Measurements from ENCODE around the gene DEXI. TPM values are rescaled to one million over a fixed set of nuclear protein-coding genes. Genes with fewer than 3 reads are reported as not detected.

The DEXI gene
- total and polyA plus RNA-seq, 9 of the 15 experiments (the other 6 are each of a cell fraction or from before 2014, with no cell fraction given) = 2.9 to 40.1 (median 22.0) TPM

GRCh38 chr16:10965440-10966061, 23.3 kb upstream of the DEXI start (continued):
- TF ChIP-seq VEZF1 (CRISPR knock-in tag; IDR thresholded peaks at IDR 0.05) = no peak
- TF ChIP-seq GATAD2A (IDR thresholded peaks at IDR 0.05) = no peak
- TF ChIP-seq EP400 (IDR thresholded peaks at IDR 0.05) = no peak
- TF ChIP-seq CHD2 (IDR thresholded peaks at IDR 0.05; ENCODE audit: low read depth, low read length) = no peak

GRCh38 chr16:10964891-10965326, 22.6 kb upstream of the DEXI start:
- CTCF ChIA-PET (ENCODE audit: low intra/inter-chr PET ratio) = interaction anchor here (1.0 to 1.8 kb wide), 3 partner anchors 11 to 391 kb away, joined by 3 to 8 read pairs (median 3); partner anchors contain the start of gene SOCS1
- H3K27me3 ChIP-seq (ENCODE audit: control insufficient read depth in 2 of 2, insufficient read depth in 2 of 2, low read length in 2 of 2) = no peaks in the 10 kb centered on the region
- H3K79me2 ChIP-seq (ENCODE audit: control insufficient read depth, insufficient read depth, low read length) = peaks cover 3% of the 10 kb centered on the region; the same call in 2 of the 3 replicates
- peaks cover 52% of the 10 kb centered on the region for H3K36me3 ChIP-seq (ENCODE audit: control insufficient read depth, insufficient read depth, low read length)
- no peaks in the 10 kb centered on the region for H3K9me1 ChIP-seq (ENCODE audit: control insufficient read depth, insufficient read depth, low read length)
- DNase-seq (ENCODE audit: extremely low read depth in 1 of 4, low spot score in 3 of 4) (no peak), FAIRE-seq (no peak), ATAC-seq (no peak)
- H4K20me1 ChIP-seq (replicated peaks; ENCODE audit: control insufficient read depth, insufficient read depth, low read length) = peaks cover 3% of the 10 kb centered on the region
- H3K4me2 ChIP-seq (ENCODE audit: insufficient read depth, low read length) = no peak overlapping the region
- H3K9ac ChIP-seq (ENCODE audit: insufficient read depth in 1 of 2, low read depth in 2 of 2, low read length in 2 of 2) = no peak overlapping the region
- POLR2A ChIA-PET = interaction anchor here (0.7 to 2.0 kb wide), 4 partner anchors 19 to 393 kb away, joined by 3 to 17 read pairs (median 4); partner anchors contain the start of gene SOCS1
- peaks cover 16 to 18% of the 10 kb centered on the region in 2 experiments; a peak in 4 of 5 replicates for H3K4me1 ChIP-seq (replicated peaks in 1 of 2; ENCODE audit: control insufficient read depth in 2 of 2, insufficient read depth in 2 of 2, low read length in 2 of 2)
- H3K27ac ChIP-seq (ENCODE audit: extremely low read depth, low read depth, low read length) = no peak overlapping the region
- no peaks in the 10 kb centered on the region for H3K9me3 ChIP-seq (replicated peaks; ENCODE audit: control insufficient read depth, insufficient read depth, low read depth, low read length)
- TF ChIP-seq ZC3H11A (IDR thresholded peaks at IDR 0.05; ENCODE audit: low read depth, low read length) (no peak), KAT7 (CRISPR knock-in tag; IDR thresholded peaks at IDR 0.05; ENCODE audit: borderline replicate concordance) (0 out of 2 replicates have a peak, but pooled peaks have one; percentile 34)
- no peak overlapping the region for H3K4me3 ChIP-seq
- no TSS peak for BruUV-seq (replicated peaks)
- intact Hi-C loops (cut with micrococcal nuclease) = loop anchor here (2.0 kb wide), 1 partner anchor 440 kb away; no protein-coding TSS in a partner anchor
- in situ Hi-C loops (cut with MboI) = loop anchor here (5.0 to 25.0 kb wide), 3 partner anchors 397 to 697 kb away; partner anchors contain the start of gene SNN
- WGBS (ENCODE audit: insufficient coverage, low coverage, missing lambda C conversion rate) = 89% methylated on average over 8 of the region's 8 CpGs
- no peak overlapping the region for H2AFZ ChIP-seq (ENCODE audit: low read depth, low read length)

All from K562 (cell line).